HG03196 (cell line): ENCODE results near the gene SPATA32.

Experiments used
- ATAC-seq: cut with Tn5 transposase; IDR thresholded peaks from one replicate; pipeline ENCODE4 v1.9.1; 2021; ENCODE audit not compliant: unreplicated experiment

SPATA32 gene

DNA sequence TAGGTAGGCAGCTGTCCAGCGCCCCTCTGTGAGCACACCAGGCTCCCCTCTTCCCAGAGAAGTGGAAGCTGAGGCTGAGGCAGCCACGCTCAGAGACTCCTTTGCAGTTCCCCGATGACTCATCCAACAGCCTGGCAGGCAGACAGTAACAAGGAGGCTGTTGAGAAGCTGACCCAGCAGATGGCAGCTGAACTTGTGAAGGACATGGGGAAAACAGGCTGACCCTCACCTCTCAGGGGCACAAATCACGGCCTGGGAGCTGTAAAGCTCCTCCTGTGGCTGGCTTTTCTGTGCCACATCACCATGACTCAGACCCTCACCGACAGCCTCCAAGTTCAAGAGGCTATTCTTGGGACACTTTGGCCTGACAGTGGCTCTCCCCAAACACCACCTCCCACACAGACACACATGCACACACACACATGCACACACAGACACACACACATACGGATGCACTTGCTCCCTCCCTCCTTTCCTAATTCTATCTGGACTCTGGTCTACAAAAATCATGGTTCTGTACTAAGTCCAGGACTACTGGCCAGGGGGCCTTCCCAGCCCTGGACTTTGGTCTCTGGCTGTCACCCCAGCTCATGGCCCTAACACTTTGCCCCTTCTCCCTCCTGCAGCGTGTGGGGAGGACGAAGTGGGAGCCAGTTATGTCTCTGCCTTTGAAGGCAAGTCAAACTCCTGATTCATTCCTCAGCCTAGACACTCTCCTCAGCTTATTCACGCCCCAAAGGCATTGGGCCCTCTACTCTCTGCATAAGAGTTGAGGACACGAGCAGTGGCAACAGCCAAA lies 31.7 kb upstream of the SPATA32 start:
- ATAC-seq = no peak

DNA sequence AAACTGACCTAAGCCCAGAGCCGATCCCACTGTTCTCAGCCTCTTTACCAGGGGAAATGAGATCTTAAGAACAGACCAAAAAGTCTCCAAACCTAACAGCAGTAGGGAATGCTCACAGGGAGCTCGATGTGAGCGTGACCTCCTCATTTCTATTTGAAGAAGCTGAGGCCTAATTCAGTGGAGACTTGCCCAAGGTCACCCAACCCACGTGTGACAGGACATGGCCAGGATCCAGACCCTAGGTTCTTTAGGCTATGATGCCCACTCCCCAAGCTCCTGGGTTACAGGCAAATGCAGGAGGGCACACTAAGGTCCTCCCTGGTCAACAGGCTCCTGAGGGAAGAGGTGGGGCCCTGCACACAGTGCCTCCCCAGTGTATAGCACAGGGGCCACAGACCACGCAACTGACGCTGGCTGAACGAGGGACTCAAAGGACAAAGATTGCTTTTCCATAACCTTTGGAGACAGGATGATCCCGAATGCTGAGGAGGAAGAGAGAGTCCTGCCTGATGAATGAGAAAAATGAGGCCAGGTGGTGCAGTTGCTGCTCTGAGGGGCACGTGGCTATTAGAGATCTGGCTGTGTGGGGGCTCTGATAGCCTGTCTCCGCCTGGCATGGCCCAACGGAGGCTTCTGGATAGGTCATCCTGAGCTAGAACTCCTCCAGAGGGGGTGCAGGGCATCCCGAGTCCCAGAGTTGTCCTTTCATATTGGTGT lies 31.0 kb upstream of the SPATA32 start:
- no peak for ATAC-seq

DNA sequence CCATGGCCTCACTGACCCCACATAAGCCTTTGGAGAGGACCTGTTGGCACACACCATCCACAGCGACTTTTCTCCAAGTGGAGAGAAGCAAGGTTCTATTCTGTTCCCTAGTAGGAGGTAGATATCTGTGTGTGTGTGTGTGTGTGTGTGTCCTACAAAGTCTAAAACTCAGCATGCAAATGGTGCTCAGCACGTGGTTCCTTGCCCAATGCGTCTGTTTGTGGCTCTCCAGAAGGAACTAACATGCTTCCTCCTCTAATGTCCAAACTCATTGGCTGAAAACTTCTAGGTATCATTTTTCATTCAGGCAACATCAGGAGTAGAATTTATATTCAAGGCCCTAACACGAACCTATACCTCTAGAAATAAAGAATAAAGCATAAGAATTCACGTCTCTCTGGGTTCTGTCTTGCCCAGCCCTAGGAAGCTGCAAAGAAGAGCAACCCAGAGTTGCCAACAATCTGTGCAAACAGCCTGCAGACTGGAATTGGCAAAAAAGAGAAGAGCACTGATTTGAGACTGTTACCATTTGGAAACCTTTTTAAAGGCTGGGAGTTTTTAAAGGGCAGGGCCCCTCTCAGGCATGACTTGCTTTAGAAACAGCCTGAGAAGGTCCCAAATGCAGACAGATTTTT lies 29.4 kb upstream of the SPATA32 start:
- no peak for ATAC-seq

DNA sequence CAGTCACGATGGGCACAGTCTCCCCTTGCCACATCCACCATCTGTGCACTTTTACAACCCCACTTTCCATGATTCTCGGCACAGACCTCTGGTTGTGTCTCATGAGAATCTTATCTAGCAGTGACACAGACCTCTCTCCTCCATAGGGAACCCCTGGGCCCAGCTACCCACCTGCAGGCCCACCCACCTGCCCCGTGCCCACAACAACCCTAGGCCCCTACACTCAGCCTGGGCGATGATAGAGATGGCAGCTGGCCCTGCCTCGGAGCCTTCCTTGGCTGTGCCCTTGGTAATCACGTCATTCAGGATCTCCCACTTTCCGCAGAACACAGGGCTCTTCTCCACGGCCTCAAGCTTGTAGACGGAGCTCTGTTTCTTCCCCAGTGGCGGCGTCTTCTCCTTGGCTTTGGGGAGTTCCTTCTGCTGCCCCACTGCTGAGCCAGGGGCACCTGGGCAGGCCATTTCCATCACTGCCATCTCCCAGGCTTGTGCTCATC lies 28.4 kb upstream of the SPATA32 start:
- ATAC-seq = no peak

DNA sequence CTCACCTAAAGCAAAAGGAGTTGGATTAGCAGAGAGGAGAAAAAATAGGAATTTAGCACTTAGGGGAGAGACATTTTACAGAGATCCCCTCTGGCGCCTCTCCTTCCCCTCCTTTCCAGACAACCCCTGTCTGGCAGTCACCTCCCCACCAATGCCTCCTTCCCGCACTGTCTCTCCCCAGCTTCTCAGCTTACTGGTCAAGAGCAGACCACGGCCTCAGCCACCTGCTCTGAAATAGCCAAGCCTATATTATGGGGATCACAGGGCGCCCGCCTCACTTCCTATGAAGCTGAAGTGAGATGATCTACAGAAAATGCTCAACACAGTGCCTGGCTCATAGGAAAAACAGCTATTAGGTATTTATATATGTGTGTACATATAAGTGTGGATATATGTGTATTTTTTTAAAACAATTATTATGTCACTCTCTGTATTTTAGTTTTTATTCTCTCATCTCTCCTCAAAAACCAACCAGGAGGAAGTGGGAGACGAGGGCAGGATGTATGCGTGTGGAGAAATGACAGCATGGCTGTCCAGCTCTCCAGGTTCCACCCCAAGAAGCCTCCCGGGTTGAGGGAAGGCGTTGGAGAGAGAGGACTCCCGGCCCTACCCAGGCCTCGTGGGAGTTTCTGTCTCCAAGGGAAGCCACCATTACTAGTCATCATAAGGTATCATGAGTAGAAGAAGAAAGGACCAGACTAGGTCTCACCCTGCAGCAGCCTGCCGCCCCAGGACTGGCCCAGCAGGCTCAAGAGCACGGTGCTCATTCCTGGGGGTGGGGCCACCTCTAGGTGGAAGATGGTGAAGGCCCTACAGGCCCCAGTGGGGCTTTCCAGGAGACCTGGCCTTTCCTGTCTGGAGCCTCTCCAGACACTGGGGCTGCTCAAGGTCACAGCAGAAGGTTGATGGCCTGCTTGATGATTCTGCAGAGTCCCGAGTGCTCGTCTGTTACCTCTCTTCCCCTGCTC lies 27.7 kb upstream of the SPATA32 start:
- ATAC-seq = no peak

DNA sequence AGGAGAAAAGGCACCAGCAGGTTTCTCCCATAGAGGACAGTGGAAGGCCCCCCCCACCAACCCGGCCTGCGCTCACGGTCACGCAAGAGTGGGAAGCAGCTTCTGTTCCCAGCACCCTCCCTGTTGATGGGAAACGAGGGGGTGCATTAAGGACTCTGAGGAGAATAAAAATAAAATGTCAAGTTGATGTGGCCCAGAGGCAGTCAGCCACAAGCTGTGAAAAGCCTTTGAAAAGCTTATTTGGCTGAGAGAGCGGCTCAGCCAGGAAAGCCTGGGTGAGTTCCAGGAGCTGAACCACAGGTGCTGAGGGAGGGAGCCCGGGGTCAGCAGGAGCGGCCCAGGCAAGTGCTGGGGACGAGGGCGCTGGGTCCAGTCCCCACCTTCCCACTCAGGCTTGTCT lies 26.9 kb upstream of the SPATA32 start:
- ATAC-seq = no peak

DNA sequence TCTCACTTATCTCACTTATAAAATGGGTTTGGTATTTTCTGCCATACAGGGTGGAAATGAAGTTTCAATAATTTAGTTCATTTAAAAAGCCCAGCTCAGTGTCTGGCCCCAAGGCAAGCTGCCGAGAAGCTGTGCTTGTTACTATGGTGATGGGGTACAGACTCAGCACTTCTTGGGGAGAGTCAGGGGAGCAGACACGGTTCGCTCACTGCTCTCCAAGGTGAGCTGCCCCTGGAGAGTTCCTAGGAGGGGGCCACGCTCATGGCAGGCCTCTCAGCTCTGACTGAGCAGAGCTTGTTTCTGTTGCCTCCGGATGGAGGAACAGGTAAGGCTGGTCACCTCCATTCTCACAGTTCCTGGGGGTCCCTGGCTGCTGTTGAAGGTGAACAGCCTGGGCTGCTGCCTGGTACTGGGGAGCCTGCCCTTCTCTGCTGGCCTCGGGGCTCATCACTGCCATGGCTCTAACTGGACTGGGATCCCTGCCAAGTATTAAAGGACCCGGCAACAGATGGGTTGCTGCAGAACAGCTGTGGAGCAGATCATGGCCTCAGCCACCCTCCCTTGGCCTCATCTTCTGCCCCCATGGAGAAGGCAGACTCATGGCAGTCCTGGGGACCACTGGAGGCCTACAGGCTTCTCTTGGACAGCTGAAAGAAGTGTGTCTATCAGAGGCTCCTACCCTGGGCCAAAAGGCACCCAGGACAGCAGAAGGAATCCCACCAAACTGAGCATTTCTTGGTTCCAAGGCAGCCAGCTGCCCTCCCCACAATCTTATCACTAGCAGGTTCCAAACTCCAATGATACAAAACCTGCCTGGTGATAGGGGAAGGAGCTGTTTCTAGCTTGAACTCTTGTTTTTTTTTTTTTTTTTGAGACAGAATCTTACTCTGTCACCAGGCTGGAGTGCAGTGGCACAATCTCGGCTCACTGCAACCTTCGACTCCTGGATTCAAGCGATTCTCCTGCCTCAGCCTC lies 25.9 kb upstream of the SPATA32 start:
- no peak for ATAC-seq

DNA sequence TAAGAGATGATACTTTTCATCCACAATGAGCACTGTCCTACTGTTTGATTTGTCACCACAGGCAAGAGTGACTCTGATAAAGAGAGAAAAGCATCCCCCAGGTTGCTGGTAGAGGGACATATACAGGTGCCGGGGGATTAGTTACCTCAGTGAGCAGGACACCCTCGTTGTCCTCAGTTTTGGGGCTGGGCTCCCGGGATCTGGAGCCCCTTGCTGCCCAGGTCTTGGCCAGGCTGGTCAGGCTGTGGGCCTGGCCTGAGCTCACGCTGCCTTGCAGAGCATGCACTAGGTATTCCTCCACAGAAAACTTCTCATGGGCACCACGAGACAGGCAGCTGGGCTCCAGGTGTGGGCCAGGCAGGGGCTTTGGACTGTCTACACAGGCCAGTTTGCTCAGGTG lies 24.4 kb upstream of the SPATA32 start:
- no peak for ATAC-seq

DNA sequence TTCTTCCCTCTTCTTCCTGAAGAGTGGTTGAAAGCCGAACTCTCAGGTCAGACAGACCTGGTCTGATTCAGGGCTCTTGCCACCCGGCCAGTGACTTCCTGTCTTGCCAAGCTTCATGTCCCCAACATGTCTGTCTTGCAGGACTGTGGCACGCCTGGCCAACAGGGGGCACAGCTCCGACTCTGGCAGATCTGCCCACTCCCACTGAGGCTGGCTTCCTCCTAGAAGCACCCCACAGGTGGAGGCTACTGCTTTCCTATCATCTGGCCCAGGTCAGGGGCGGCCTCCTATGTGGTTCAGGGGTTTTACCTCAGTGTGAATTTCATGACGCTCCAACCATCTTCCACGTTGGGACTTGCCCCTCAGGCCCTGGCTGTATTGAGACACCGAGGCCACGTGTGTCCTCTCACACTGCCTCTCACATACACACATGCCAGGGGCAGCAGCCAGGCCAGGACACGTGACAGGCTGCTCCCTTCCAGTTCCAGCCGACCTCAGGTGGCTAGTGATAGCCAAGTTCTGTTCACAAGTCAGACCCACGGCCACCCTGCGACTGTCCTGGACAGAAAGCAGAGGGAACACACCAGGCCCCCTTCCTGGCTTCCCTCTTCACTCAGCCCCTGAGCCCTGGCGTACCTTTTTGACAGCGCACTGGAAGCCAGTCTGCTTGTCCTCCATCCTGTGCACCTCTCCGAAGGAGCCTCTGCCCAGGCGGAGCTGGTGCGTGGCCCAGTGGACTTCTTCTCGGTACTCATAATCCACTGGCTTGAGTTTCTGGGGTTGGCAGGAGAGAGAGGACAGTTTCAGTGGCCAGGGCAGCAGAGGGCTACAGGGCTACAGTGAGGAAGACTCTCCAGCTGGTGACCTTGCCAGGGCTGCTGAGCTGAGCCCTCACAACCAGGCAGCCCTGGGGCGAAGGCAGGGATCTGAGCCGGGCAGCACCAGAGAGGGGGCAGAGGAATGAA lies 22.6 kb upstream of the SPATA32 start:
- no peak for ATAC-seq

DNA sequence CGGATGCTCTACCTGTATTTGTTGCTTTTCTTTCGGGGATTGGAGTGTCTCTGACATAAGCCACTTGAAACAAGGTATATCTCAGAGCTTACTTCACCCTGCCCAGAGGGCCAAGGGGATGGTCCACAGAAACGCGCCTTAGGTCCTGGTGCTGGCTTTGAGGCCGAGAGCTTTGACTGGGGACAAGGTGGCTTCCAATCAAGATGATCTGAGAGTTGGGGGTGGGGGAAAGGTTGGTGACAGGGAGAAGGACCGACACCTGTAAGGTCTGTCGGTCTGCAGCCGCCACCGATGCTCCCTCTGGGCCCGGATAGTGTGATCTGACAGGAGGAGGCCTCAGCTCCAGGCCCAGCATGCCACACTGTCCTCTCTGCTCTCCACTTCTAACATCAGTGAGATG lies 21.8 kb upstream of the SPATA32 start:
- no peak for ATAC-seq

DNA sequence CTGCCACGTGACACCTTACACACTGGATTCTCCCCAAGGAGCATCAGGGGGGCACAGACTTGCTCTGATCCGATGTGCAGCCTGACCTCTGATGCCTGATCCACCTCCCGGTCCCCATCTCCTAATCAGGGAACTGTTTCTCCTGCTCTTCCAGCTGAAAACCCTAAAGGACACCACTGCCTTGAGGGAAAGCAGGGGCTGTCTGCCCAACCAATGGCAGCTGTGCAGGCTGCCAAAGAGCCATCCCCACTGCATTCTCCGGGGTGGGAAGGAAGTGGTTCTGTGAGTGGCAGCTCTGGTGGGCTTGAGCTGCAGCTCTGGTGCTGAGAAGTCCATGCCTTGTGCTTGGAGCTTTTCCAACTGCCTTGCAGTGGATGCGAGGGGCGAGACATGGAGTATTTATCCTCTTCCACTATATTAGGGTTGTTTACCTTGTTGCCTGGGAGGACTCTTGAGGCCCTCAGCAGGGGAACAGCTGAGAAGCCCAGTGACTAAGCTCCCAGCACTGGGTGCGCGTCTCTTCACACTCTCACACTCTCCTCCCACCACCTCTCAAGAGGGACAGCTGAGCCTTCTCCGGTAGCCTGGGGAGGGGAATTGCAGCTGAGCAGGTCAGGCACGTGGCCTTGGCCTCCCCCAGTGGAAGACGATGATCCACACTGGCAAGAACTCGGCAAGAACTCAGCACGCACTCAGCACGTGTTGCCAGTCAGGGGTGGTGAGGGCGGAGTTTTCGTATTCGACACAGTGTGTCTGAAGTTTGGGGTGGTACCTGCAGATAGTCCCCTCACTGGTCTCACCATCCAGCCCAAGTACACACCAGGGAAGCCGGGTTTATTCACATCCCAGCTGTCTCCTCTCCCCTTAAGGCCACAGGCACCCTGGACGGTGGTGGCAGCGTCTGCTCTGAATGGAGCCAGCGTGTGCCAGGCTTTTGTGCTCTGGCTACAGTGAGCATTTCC lies 21.1 kb upstream of the SPATA32 start:
- ATAC-seq = no peak

DNA sequence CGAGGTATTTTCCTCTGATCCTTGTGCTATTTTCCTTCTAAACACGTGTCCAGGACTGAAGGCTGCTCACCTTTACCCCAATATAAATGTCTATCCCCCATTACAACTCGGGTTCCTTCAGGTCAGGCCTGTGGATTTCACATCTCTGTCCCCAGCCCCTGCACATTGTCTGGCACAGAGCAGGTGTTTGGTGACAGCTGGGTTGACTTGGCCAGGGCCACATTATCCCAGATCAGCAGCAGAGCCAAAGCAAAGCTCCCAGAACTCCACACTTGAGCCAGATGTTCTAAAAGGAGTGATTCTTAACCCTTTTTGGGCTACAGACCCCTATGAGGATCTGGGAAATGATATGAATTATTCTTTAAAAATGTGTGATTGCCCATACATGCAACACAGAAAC lies 18.0 kb upstream of the SPATA32 start:
- no peak for ATAC-seq

DNA sequence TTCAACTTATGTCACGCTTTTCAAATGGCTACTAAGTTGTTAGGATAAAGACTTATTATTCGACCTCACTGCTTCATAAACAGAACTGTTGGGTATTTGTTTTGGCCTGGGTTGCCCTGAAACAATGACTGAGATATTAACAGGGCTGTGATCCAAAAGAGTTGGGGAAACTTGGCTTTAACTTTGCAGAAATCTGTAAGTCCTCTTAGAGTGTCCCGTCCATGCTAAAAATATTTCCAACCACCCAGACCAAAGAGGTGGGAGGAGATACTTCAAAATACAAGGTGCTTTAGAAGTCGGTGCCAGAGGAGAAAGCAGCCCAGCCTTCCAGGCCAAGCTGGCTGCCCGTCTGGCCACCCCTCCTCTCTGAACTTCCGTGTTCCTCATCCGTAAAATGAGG lies 16.1 kb upstream of the SPATA32 start:
- ATAC-seq = no peak

DNA sequence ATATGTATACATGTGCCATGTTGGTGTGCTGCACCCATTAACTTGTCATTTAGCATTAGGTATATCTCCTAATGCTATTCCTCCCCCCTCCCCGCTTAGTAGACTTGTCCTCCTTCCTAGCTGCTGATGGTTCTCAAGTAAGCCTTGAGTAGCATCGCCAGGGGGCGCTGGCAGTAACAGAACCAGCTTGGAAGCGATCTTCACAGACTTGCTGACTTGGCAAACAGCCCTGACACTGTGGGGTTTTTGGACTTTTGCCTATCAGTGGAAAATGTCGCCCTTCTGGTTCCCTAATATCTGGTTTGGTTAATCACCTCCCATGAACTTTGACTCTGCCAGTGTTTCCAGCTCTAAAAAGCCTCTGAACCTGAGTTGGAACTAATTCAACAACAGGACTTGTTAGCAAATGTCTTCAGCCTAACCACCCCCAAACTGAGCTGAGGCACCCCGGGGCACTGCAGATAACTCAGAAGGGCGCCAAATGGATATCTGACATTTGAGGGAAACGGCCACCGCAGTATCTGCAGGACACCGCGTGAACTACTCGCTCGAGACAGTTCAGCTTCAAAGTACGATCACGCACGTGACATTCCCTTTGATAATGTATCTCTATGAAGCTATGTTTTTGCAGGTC lies 15.4 kb upstream of the SPATA32 start:
- ATAC-seq = no peak

DNA sequence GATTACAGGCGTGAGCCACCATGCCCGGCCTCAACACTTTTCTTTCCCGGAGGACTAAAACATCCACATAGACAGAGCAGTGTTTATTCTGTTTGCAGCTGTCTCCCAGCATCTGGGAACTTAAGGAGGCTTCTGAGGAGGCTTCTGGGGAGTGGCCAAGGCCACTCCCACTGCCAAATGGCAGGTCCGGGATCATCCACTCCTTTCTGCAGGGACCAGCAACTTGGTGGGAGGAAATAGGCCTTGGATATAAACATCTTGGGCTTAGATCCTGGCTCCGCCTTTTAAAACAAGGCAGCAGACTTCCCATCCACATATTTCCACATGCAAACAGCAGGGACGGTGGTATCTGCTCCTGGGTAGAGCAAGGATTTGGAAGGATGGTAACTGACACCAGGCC lies 14.1 kb upstream of the SPATA32 start:
- no peak for ATAC-seq

DNA sequence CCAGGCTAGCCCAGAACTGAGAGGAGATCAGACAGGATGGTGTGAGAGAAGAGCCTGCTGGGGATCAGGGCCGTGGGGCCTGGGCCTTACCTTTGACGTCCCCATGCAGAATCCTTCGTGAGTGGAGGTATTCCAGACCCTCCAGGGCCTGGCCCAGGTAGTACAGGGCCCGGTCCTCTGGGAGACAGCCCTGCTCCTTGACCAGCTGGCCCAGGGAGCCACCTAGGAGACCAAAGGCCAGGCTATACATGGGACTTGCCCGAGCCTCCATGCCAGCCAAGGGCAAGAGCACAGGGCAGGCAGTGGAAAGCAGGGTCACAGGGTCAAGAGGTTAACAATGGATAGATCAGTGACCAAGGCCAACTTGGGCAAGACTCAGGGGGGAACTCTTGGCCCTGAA lies 12.1 kb upstream of the SPATA32 start:
- no peak for ATAC-seq

DNA sequence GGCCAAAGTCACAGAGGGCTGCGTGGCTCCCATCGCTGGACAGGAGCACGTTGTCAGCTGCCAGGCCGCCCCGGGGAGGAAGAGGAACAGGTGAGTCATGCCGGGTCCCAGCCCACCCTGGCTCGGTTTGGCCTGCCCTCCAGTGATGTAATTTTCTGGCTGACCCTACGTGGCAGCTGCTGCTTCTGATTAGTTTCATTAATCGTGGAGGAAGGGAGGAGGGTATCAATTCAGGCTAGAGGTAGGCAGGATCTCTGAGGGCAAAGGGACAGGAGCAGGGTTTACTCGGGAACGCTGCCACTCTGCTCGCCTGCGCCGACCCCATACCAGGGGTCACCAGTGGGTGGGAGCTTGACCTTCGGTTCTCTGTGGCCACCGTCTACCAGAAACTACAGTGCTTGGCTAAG lies 11.7 kb upstream of the SPATA32 start:
- no peak for ATAC-seq
